C1 segment of cervical spinal cord (tissue), 14 donors: ENCODE measurements around the gene CD3G.
"Not testable (repeated sequence)": the region's sequence is repeated elsewhere in the genome, so short reads cannot be mapped to it uniquely, and the experiment has no call there.

Experiments
- DNase-seq, 14 donors: peaks; one replicate each; lab custom pipeline; 2025; lab: John Stamatoyannopoulos, UW

The CD3G gene

GRCh38 chr11:118375978-118376377 lies 31.8 kb downstream of the CD3G start:
- no peak for DNase-seq

- peak in 1 of 14 donors; percentile 88 for DNase-seq
These were observed 35.4 kb downstream of the CD3G start for GRCh38 chr11:118379497-118379896.

GRCh38 chr11:118380571-118380970 lies 36.4 kb downstream of the CD3G start:
- no peak for DNase-seq

DNA sequence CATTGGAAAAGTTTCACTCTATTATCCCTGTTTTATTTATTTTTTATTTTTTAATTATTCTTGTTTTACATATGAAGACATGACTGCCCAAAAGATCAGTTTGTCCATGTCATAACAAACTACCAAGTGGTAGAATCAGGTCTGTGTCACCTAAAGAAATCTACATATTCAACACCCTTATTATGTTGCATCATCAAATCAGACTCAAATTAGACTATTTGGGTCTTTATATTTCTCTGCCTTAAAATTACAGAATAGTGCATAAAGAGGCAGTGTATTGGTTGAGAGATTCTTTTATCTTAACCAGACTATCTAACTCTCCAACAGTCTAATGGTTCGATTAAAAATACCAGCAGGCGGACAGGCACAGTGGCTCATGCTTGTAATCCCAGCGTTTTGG lies 38.8 kb downstream of the CD3G start:
- no peak for DNase-seq

DNA sequence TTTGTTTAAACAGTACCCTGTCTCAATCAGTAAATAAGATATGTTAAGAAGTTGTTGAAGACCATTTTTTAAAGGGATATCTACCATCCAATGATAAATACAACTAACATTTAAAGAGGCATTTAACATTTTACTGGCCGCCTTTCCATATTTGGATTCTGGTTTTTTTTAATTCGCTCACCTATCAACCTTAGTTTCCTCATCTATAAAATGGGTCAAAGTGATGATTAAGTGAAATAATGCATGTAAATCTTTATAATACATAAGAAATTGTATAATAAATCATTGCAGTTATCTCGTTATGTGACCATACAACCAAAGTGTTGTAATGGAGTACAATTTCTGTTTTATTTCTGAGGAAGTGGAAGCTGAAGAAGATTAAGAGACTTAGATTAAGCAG lies 39.5 kb downstream of the CD3G start:
- DNase-seq = no peak

DNA sequence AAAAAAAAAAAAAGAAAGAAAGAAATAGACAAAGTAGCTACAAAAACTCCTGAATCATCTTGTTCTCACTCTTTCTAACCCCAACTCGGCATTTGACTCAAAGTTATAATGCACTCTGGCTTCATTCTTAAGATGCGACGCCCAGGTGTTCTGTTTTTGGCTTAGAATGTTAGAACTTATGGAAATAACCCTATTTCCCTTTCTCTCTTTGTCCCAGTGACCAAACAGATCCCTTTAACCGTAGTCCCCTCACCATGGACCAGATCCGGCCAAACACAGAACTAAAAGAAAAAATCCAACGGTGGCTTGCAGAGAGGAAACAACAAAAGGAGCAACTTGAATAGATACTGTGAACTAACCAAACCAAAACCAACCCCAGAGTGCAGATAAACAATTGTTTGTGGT lies 52.0 kb downstream of the CD3G start:
- no peak for DNase-seq

- no peak for DNase-seq
These were observed 53.3 kb downstream of the CD3G start for GRCh38 chr11:118397448-118397847.

GRCh38 chr11:118398791-118399559 lies 54.8 kb downstream of the CD3G start:
- DNase-seq = no peak

DNA sequence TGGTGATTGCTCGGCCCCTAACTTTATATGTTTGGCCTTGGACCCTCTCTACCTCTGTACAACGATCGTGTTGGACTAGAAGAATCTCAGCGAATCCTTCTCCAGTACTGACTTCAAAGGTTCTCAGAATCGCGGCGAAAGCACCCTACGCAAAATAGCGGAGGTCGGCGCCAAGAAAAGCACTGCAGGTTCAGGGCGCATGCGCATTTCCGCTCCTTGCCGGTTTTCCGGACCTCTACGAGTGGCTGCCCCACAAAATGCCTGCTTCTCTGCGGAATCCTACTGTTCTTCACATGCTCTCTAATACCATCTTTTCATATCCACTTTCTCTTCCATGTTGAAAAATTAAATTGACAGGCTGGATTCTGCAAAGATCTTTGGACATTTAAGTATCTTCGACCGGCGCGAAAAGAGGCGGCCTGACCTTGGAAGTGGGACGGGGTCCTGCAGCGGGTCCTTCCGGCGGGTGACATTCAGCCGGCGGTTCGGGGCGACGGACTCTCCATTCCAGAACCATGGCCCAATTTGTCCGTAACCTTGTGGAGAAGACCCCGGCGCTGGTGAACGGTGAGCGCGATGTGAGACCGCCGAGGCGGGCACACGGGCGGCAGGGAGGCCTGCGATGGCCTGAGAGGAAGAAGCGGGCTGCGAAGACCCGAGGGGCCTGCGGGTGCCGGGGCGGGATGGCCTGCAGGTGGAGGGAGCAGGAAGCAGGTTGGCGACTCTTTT lies 57.2 kb downstream of the CD3G start, which contains the start of gene ATP5MG:
TSS of gene ATP5MG (plus strand) at position 456 of the 729 bp plus-strand sequence. CDS start at position 516, 60 bp downstream.
- DNase-seq = peak; percentile 38 to 95 (median 90)

GRCh38 chr11:118401880-118402590 lies 57.9 kb downstream of the CD3G start:
- no peak for DNase-seq

DNA sequence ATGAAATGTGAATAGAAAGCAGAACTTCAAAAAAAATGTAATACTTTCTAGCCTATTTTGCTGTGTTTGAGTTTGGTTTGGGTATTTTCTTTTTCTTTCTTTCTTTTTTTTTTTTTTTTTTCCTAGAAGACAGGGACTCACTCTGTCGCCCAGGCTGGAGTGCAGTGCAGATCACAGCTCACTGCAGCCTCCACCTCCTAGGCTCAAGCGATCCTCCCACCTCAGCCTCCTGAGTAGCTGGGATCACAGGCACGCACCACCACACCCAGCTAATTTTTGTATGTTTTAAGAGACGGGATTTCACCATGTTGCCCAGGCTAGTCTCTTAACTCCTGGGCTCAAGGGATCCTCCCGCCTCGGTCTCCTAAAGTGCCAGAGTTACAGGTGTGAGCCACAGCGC lies 58.5 kb downstream of the CD3G start:
- not testable (repeated sequence) for DNase-seq
